OCI-LY1 (cell line): ENCODE measurements around the gene USP3.

Experiments used
- EZH2 ChIP-seq: fragments of 200-600 bp; sonication (generic), shearing (Covaris generic); IDR thresholded peaks from 2 replicates; pipeline ENCODE4 v1.8.0; 2017; ENCODE audit warnings: borderline replicate concordance, mixed run types, mild to moderate bottlenecking, antibody characterized with exemption, low read length, moderate library complexity, mixed read lengths
- TF ChIP-seq, protein P1 (sequence below): fragments of 200-600 bp; sonication (generic), shearing (Covaris generic); IDR thresholded peaks from 2 replicates; pipeline ENCODE4 v1.5.1; 2017; ENCODE audit warnings: mild to moderate bottlenecking, antibody characterized with exemption, low read length, moderate library complexity, mixed read lengths

GRCh38 chr15:63572749-63573464 lies 68.5 kb downstream of the USP3 start:
- TF ChIP-seq, protein P1, sequence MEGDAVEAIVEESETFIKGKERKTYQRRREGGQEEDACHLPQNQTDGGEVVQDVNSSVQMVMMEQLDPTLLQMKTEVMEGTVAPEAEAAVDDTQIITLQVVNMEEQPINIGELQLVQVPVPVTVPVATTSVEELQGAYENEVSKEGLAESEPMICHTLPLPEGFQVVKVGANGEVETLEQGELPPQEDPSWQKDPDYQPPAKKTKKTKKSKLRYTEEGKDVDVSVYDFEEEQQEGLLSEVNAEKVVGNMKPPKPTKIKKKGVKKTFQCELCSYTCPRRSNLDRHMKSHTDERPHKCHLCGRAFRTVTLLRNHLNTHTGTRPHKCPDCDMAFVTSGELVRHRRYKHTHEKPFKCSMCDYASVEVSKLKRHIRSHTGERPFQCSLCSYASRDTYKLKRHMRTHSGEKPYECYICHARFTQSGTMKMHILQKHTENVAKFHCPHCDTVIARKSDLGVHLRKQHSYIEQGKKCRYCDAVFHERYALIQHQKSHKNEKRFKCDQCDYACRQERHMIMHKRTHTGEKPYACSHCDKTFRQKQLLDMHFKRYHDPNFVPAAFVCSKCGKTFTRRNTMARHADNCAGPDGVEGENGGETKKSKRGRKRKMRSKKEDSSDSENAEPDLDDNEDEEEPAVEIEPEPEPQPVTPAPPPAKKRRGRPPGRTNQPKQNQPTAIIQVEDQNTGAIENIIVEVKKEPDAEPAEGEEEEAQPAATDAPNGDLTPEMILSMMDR: no peak
- no peak for TF ChIP-seq EZH2
